HG02763 (cell line): ENCODE measurements around the gene HHIP.
A peak's percentile ranks its signal among the peaks of the same experiment; 100 is the strongest.
"Not testable (repeated sequence)": the region's sequence is repeated elsewhere in the genome, so short reads cannot be mapped to it uniquely, and the experiment has no call there.

Source experiments
- ATAC-seq: cut with Tn5 transposase; IDR thresholded peaks from one replicate; pipeline ENCODE4 v1.9.1; 2021; ENCODE audit warnings: mild to moderate bottlenecking, moderate library complexity; ENCODE audit not compliant: unreplicated experiment

The HHIP gene

GRCh38 chr4:144748814-144749555, 103.0 kb downstream of the HHIP start:
- ATAC-seq, result no peak

- ATAC-seq, result no peak
Observed at GRCh38 chr4:144750348-144750747, 104.4 kb downstream of the HHIP start.

- ATAC-seq, result no peak
Observed at GRCh38 chr4:144754562-144755410, 108.8 kb downstream of the HHIP start.

GRCh38 chr4:144757969-144758368, 112.0 kb downstream of the HHIP start:
- ATAC-seq, result no peak

DNA sequence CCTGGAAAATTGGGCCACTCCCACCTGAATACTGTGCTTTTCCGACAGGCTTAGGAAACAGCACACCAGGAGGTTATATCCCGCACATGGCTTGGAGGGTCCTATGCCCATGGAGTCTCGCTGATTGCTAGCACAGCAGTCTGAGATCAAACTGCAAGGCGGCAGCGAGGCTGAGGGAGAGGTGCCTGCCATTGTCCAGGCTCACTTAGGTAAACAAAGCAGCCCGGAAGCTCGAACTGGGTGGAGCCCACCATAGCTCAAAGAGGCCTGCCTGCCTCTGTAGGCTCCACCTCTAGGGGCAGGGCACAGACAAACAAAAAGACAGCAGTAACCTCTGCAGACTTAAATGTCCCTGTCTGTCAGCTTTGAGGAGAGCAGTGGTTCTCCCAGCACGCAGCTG, 122.9 kb downstream of the HHIP start:
- not testable (repeated sequence) for ATAC-seq

GRCh38 chr4:144778364-144778763, 132.4 kb downstream of the HHIP start:
- ATAC-seq, result no peak

DNA sequence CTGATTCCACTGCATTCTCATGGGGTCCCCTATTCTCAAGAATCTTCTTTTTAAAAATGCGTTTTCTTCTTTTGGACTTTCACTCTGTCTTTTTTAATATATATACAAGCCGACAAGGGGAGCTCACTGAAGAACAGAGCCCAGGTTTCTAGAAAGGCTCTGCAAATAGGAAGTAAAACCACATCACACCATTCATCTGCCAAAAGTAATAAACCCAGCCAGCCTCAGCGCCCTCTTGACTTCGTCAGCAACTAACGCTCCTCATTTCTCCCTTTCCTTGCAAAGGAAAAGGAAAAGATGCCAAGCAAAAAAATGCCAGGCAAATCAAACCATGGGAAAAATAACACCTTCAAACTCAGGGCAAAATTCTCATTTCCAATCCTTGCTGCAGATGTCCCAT, 136.4 kb downstream of the HHIP start:
- ATAC-seq, result no peak

- ATAC-seq, result no peak
Observed at GRCh38 chr4:144785961-144786360, 140.0 kb downstream of the HHIP start.

DNA sequence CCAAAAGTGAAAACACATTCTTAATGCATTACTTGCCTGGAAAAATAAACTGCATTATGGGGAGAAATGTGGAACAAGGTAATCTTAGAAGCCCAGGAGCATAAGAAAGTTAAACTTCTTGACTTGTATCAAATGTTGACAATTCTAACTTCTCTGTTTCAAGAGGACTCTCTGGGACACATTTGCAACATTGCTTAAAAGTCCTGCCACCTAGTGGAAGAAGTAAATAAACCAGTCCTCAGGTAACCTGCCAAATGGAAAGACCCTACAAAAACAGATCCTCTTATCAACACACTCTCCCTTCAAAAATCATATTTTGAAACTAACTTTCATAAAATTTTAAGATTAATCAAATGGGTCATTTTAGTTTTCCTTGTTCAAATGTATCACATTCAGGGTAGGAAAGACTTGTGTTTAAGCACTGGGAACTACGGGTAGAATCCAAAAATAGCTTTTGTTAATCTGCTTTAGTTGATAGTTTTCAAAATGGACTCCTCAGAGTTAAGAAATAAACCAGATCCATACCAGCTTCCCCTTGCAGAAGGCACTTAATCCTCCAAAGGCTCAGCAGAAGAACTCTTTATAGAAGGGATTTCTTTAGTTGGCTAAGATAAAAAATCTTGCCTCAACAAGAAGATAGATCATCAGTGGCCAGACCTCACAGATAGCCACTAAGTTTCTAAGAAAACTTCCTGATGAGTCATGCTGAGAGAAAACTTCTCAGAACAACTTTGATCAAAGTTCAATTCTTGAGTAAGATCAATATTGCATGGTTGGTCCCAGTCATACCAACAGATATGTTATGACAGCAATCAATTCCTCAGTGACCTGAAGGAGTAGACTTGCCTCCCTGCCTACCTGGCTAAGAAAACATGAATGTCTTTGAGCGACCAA, 141.7 kb downstream of the HHIP start:
- ATAC-seq, result peak; percentile 38

- no peak for ATAC-seq
Observed at GRCh38 chr4:144788469-144788868, 142.5 kb downstream of the HHIP start.

DNA sequence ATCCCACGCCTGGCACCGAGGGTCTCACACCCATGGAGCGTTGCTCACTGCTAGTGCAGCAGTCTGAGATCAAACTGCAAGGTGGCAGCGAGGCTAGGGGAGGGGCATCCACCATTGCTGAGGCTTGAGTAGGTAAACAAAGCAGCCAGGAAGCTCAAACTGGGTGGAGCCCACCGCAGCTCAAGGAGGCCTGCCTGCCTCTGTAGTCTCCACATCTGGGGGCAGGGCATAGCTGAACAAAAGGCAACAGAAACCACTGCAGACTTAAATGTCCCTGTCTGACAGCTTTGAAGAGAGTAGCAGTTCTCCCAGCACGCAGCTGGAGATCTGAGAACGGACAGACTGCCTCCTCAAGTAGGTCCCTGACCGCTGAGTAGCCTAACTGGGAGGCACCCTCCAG, 146.0 kb downstream of the HHIP start:
- ATAC-seq, result not testable (repeated sequence)
